HEK293T (cell line): ENCODE results near the gene MCRIP2.

Experiments used
- CTCF ChIA-PET: fragments of 350-600 bp; formaldehyde crosslinking; extraction: SDS; loops from one replicate; lab custom pipeline; 2021; ENCODE audit warnings: antibody characterized with exemption, inconsistent platforms; lab: Yijun Ruan, JAX
- POLR2A ChIA-PET: fragments of 350-600 bp; formaldehyde crosslinking; extraction: SDS; loops from one replicate; lab custom pipeline; 2020; ENCODE audit warnings: antibody characterized with exemption, inconsistent platforms; lab: Yijun Ruan, JAX
- DNase-seq: peaks from one replicate; pipeline ENCODE4 v3.0.0; 2012; ENCODE audit warnings: mixed read lengths; ENCODE audit errors: extremely low spot score
- ARNT ChIP-seq: fragments of 450-650 bp; IDR thresholded peaks from 2 replicates; pipeline ENCODE4 v1.6.1; 2017; ENCODE audit warnings: mild to moderate bottlenecking
- BHLHE40 ChIP-seq: fragments of 450-650 bp; IDR thresholded peaks from 2 replicates; pipeline ENCODE4 v1.6.1; 2016; ENCODE audit warnings: mild to moderate bottlenecking, moderate library complexity, borderline replicate concordance
- CTBP1 ChIP-seq: fragments of 450-650 bp; IDR thresholded peaks from 2 replicates; pipeline ENCODE4 v1.6.1; 2016; ENCODE audit warnings: borderline replicate concordance
- FOXA1 ChIP-seq: fragments of 450-650 bp; IDR thresholded peaks from 2 replicates; pipeline ENCODE4 v1.6.1; 2016; ENCODE audit warnings: mild to moderate bottlenecking
- FOXK2 ChIP-seq: fragments of 450-650 bp; IDR thresholded peaks from 2 replicates; pipeline ENCODE4 v1.6.1; 2016; ENCODE audit warnings: mild to moderate bottlenecking
- FOXM1 ChIP-seq: fragments of 450-650 bp; IDR thresholded peaks from 2 replicates; pipeline ENCODE4 v1.6.1; 2017; ENCODE audit warnings: mild to moderate bottlenecking, borderline replicate concordance
- HDGF ChIP-seq: fragments of 450-650 bp; IDR thresholded peaks from 2 replicates; pipeline ENCODE4 v1.6.1; 2017; ENCODE audit warnings: antibody characterized with exemption, borderline replicate concordance
- LEF1 ChIP-seq: fragments of 450-650 bp; IDR thresholded peaks from 2 replicates; pipeline ENCODE4 v1.6.1; 2017; ENCODE audit warnings: mild to moderate bottlenecking, borderline replicate concordance
- NFRKB ChIP-seq: fragments of 450-650 bp; IDR thresholded peaks from 2 replicates; pipeline ENCODE4 v1.6.1; 2016; ENCODE audit warnings: mild to moderate bottlenecking, moderate library complexity
- PKNOX1 ChIP-seq: fragments of 450-650 bp; IDR thresholded peaks from 2 replicates; pipeline ENCODE4 v1.6.1; 2016
- SP1 ChIP-seq: fragments of 450-650 bp; IDR thresholded peaks from 2 replicates; pipeline ENCODE4 v1.6.1; 2017
- SUZ12 ChIP-seq: fragments of 450-650 bp; IDR thresholded peaks from 2 replicates; pipeline ENCODE4 v1.6.1; 2016; ENCODE audit warnings: mild to moderate bottlenecking
- ZNF384 ChIP-seq: fragments of 450-650 bp; IDR thresholded peaks from 2 replicates; pipeline ENCODE4 v1.6.1; 2016

Gene MCRIP2

GRCh38 chr16:695355-696089 lies 53.9 kb downstream of the MCRIP2 start:
- ChIA-PET CTCF (interaction anchor here (1.0 kb wide), 1 partner anchor 10 kb away, joined by 3 read pairs; the partner anchor contains the start of gene FBXL16), POLR2A (interaction anchor here (1.0 to 1.4 kb wide), 3 partner anchors 24 to 26 kb away, joined by 3 read pairs; partner anchors contain the start of gene ANTKMT)
- no peak for TF ChIP-seq FOXM1
- no peak for TF ChIP-seq CTBP1
- no peak for TF ChIP-seq ARNT
- TF ChIP-seq PKNOX1, result no peak
- TF ChIP-seq FOXK2, result no peak
- no peak for TF ChIP-seq SP1
- TF ChIP-seq FOXA1, result no peak
- no peak for TF ChIP-seq SUZ12
- TF ChIP-seq HDGF, result no peak
- TF ChIP-seq LEF1, result no peak
- TF ChIP-seq NFRKB, result no peak
- TF ChIP-seq ZNF384, result no peak
- TF ChIP-seq BHLHE40, result no peak
- DNase-seq, result no peak
